GM13976 (cell line): ENCODE results near the gene LRRIQ4.
A peak's percentile ranks its signal among the peaks of the same experiment; 100 is the strongest.

Experiments
- DNase-seq: peaks from one replicate; pipeline ENCODE4 v3.0.0; 2012; ENCODE audit warnings: low spot score
- CTCF ChIP-seq: IDR thresholded peaks from 2 replicates; pipeline ENCODE4 v1.5.1; 2012; ENCODE audit warnings: borderline replicate concordance, mild to moderate bottlenecking; ENCODE audit not compliant: insufficient read depth; ENCODE audit errors: extremely low read depth, missing control alignments, control extremely low read depth
- in situ Hi-C: fragments of 300-500 bp; cut with MboI; formaldehyde crosslinking; loops from one replicate; pipeline ENCODE4 v1.12.0; 2022; ENCODE audit warnings: low sequenced_read_pairs, mixed read lengths, inconsistent platforms; ENCODE audit not compliant: unreplicated experiment

LRRIQ4 gene

GRCh38 chr3:169847896-169848295, 35.2 kb downstream of the LRRIQ4 start:
- in situ Hi-C loops: no loop called here
- TF ChIP-seq CTCF: no peak
- DNase-seq: no peak

- TF ChIP-seq CTCF: no peak
- no peak for DNase-seq
- in situ Hi-C loops: no loop called here
Observed at GRCh38 chr3:169848741-169849140, 36.1 kb downstream of the LRRIQ4 start.

- in situ Hi-C loops: no loop called here
- DNase-seq: no peak
- TF ChIP-seq CTCF: no peak
Observed at GRCh38 chr3:169850618-169851017, 37.9 kb downstream of the LRRIQ4 start.

- TF ChIP-seq CTCF: no peak
- no peak for DNase-seq
- in situ Hi-C loops: no loop called here
Observed at GRCh38 chr3:169855514-169855913, 42.8 kb downstream of the LRRIQ4 start.

- in situ Hi-C loops: no loop called here
- TF ChIP-seq CTCF: no peak
- DNase-seq: no peak
Observed at GRCh38 chr3:169857811-169858210, 45.1 kb downstream of the LRRIQ4 start.

- in situ Hi-C loops: no loop called here
- TF ChIP-seq CTCF: no peak
- DNase-seq: no peak
Observed at GRCh38 chr3:169861871-169862270, 49.2 kb downstream of the LRRIQ4 start.

GRCh38 chr3:169863458-169863899, 50.8 kb downstream of the LRRIQ4 start:
- TF ChIP-seq CTCF: peak; percentile 79
- peak; percentile 65 for DNase-seq
- in situ Hi-C loops: no loop called here
